DMS53 (cell line): ENCODE data around the gene ARMH4.

Experiments
- DNase-seq: peaks from one replicate; lab custom pipeline; 2025; lab: John Stamatoyannopoulos, UW

Gene ARMH4

GRCh38 chr14:58100735-58101368, 51.2 kb downstream of the ARMH4 start:
- DNase-seq = peak; percentile 98

GRCh38 chr14:58099682-58100081, 52.3 kb downstream of the ARMH4 start:
- DNase-seq = peak; percentile 52

GRCh38 chr14:58098507-58098906, 53.5 kb downstream of the ARMH4 start:
- DNase-seq = peak; percentile 93

- no peak for DNase-seq
These were observed 55.3 kb downstream of the ARMH4 start for GRCh38 chr14:58096731-58097130.

GRCh38 chr14:58091883-58092630, 60.0 kb downstream of the ARMH4 start:
- no peak for DNase-seq

GRCh38 chr14:58089612-58090011, 62.4 kb downstream of the ARMH4 start:
- no peak for DNase-seq

GRCh38 chr14:58088961-58089360, 63.1 kb downstream of the ARMH4 start:
- DNase-seq = no peak

GRCh38 chr14:58085877-58086276, 66.1 kb downstream of the ARMH4 start:
- DNase-seq = no peak

DNA sequence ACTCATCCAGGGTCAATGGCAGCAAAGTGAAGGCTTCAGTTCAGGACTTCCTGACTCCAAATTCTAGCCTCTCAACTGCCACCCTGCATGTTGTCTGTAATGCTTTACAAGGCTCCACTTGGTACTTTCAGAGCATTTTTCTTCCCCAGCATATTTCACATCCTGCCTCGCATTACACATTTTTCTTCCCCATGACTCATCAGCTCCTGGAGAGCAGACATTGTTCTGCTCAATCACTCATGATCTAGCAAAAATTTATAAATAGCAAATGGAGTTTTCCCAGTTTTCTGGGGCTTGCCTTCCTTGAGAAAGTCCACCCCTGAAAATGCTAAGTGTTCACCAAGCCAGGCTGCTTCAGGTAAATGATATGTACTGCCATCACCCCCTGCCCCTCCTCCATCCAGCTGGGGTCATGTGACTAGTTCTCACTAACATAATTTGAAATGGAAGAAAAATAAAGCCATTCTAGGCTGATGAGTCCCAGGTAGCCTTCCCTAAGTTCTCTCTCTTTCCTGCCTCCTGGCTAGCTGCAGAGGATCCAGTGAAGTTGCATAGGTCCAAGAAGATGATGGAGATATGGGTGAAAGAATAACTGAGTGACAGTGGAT, 69.4 kb downstream of the ARMH4 start:
- DNase-seq = peak; percentile 82

- peak; percentile 47 for DNase-seq
These were observed 70.0 kb downstream of the ARMH4 start for GRCh38 chr14:58082011-58082410.

DNA sequence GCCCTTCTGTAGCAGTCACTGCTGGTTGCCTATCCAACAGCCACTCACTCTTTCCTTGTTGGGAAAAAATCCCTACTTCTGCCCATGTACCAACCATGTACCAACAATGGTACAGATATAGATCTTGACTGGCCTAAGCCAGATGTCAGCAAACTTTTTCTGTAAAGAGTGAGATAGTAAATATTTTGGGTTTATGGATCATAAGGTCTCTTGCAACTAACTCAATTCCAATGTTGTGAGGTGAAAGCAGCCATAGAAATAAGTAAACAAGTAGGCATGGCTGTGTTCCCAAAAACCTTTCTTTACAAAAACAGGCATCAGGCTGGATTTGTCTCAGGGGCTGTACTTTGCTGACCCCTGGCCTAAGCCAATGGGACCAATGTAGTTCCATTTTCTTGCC, 73.5 kb downstream of the ARMH4 start:
- no peak for DNase-seq

- no peak for DNase-seq
These were observed 73.9 kb downstream of the ARMH4 start for GRCh38 chr14:58078068-58078467.

- no peak for DNase-seq
These were observed 74.4 kb downstream of the ARMH4 start for GRCh38 chr14:58077621-58078020.

- peak; percentile 35 for DNase-seq
These were observed 78.5 kb downstream of the ARMH4 start for GRCh38 chr14:58073516-58073915.

GRCh38 chr14:58072288-58073071, 79.5 kb downstream of the ARMH4 start:
- peak; percentile 84 for DNase-seq

GRCh38 chr14:58071341-58071740, 80.7 kb downstream of the ARMH4 start:
- no peak for DNase-seq

DNA sequence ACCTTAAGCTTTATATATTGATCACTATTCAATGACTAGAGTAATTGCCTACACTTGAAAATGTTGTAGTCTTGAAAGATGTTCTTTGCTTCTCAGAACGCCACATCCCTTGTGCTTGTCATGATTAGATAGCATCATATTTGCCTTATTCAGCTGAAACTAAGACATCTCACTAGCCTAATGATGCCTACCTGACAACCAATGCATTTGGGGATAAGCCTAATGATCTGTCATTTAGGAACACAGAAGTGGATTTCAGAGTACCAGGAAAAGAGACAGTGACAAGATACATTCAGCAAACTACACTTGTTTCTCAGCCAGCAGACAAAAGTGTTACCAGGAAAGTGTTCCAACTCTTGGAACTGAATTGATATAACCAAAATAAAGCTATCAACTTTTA, 83.7 kb downstream of the ARMH4 start:
- DNase-seq = no peak

- no peak for DNase-seq
These were observed 85.9 kb downstream of the ARMH4 start for GRCh38 chr14:58066115-58066514.

DNA sequence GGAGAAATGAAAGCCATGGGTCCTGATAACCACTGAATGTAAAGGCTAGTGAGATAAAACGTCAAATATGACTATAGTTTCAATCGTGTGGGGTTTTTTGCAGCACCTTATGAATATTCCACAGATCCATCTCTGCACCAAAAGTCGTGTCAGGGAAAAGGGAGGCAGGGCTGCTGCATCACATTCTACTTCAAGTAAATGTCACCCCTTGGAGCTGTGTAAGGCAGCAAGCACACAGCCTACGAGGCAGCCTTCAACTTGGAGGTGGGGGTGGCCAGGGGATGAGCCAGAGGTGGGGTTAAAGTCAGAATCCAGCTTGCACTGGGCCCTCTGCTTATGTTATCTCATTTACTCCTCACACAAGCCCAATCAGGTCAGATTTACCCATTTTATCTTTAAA, 90.4 kb downstream of the ARMH4 start:
- DNase-seq = no peak

GRCh38 chr14:58060898-58061297, 91.1 kb downstream of the ARMH4 start:
- no peak for DNase-seq

- no peak for DNase-seq
These were observed 91.9 kb downstream of the ARMH4 start for GRCh38 chr14:58060077-58060476.

DNA sequence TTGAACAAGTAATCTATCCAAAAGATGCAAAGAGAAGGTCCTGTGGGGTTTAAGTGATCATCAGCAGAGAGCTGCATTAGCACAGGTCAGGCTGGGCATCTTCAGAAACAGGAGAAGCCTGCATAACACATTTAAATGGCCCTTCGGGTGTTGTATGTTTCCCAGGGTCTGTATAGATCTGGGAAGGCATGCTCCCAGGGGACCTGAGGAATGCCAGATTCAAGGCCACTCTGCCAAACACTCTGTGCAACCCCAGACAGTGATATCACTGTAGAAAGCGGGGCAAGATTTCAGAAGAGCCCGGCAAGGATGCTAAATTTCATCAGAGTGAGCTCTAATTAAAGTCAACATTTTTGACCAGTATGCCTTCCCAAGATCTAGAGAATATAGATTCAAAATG, 92.9 kb downstream of the ARMH4 start:
- no peak for DNase-seq
